ENCODE data around the gene SEPTIN3.

GRCh38 chr22:41922328-41922727, 46.9 kb upstream of the SEPTIN3 start:
- TF ChIP-seq, protein P1, sequence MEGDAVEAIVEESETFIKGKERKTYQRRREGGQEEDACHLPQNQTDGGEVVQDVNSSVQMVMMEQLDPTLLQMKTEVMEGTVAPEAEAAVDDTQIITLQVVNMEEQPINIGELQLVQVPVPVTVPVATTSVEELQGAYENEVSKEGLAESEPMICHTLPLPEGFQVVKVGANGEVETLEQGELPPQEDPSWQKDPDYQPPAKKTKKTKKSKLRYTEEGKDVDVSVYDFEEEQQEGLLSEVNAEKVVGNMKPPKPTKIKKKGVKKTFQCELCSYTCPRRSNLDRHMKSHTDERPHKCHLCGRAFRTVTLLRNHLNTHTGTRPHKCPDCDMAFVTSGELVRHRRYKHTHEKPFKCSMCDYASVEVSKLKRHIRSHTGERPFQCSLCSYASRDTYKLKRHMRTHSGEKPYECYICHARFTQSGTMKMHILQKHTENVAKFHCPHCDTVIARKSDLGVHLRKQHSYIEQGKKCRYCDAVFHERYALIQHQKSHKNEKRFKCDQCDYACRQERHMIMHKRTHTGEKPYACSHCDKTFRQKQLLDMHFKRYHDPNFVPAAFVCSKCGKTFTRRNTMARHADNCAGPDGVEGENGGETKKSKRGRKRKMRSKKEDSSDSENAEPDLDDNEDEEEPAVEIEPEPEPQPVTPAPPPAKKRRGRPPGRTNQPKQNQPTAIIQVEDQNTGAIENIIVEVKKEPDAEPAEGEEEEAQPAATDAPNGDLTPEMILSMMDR (IDR thresholded peaks at IDR 0.05), result no peak
- TF ChIP-seq POLR2AphosphoS5 (IDR thresholded peaks at IDR 0.05), result no peak

All from prostate gland (tissue), 2 donors.